GM18867 (cell line): Measurements from ENCODE around the gene ING5.
"Not testable (repeated sequence)": the region's sequence is repeated elsewhere in the genome, so short reads cannot be mapped to it uniquely, and the experiment has no call there.

ENCODE experiments used
- ATAC-seq: cut with Tn5 transposase; IDR thresholded peaks from one replicate; pipeline ENCODE4 v1.9.1; 2021; ENCODE audit warnings: mild to moderate bottlenecking, moderate library complexity; ENCODE audit not compliant: unreplicated experiment

Gene ING5

GRCh38 chr2:241736111-241736510 lies 34.3 kb downstream of the ING5 start:
- no peak for ATAC-seq

GRCh38 chr2:241738040-241738686 lies 36.3 kb downstream of the ING5 start:
- no peak for ATAC-seq

- ATAC-seq, result no peak
Observed at GRCh38 chr2:241739177-241739576, 37.3 kb downstream of the ING5 start.

GRCh38 chr2:241739651-241740050 lies 37.8 kb downstream of the ING5 start:
- ATAC-seq, result no peak

GRCh38 chr2:241741016-241741415 lies 39.2 kb downstream of the ING5 start:
- no peak for ATAC-seq

- ATAC-seq, result no peak
Observed at GRCh38 chr2:241742320-241742939, 40.6 kb downstream of the ING5 start.

- ATAC-seq, result not testable (repeated sequence)
Observed at GRCh38 chr2:241743008-241743407, 41.2 kb downstream of the ING5 start.

- ATAC-seq, result no peak
Observed at GRCh38 chr2:241743620-241744019, 41.8 kb downstream of the ING5 start.

- ATAC-seq, result no peak
Observed at GRCh38 chr2:241744028-241744754, 42.4 kb downstream of the ING5 start.

GRCh38 chr2:241745276-241745675 lies 43.4 kb downstream of the ING5 start:
- no peak for ATAC-seq

GRCh38 chr2:241746084-241746483 lies 44.2 kb downstream of the ING5 start:
- no peak for ATAC-seq

GRCh38 chr2:241748468-241749256 lies 46.8 kb downstream of the ING5 start:
- ATAC-seq, result no peak

- ATAC-seq, result no peak
Observed at GRCh38 chr2:241750076-241750840, 48.4 kb downstream of the ING5 start.

GRCh38 chr2:241751152-241751551 lies 49.3 kb downstream of the ING5 start:
- no peak for ATAC-seq

- no peak for ATAC-seq
Observed at GRCh38 chr2:241751776-241752175, 49.9 kb downstream of the ING5 start.

GRCh38 chr2:241752253-241752652 lies 50.4 kb downstream of the ING5 start:
- ATAC-seq, result no peak

- ATAC-seq, result no peak
Observed at GRCh38 chr2:241752689-241753276, 50.9 kb downstream of the ING5 start.

GRCh38 chr2:241753493-241753892 lies 51.7 kb downstream of the ING5 start:
- ATAC-seq, result no peak

GRCh38 chr2:241754042-241754441 lies 52.2 kb downstream of the ING5 start:
- ATAC-seq, result no peak

GRCh38 chr2:241755166-241755565 lies 53.3 kb downstream of the ING5 start:
- ATAC-seq, result no peak
